ENCODE results near the gene DNAJB6.

The DNAJB6 gene

GRCh38 chr7:157366722-157367121, 29.9 kb downstream of the DNAJB6 start:
- DNase-seq (ENCODE audit: low spot score) (no peak), FAIRE-seq (no peak)

GRCh38 chr7:157368955-157369354, 32.2 kb downstream of the DNAJB6 start:
- FAIRE-seq (no peak), DNase-seq (ENCODE audit: low spot score) (no peak)

- DNase-seq (ENCODE audit: low spot score) (no peak), FAIRE-seq (no peak)
Observed at GRCh38 chr7:157370742-157371141, 33.9 kb downstream of the DNAJB6 start.

- no peak for FAIRE-seq
- no peak for DNase-seq (ENCODE audit: low spot score)
Observed at GRCh38 chr7:157371296-157371695, 34.5 kb downstream of the DNAJB6 start.

GRCh38 chr7:157372300-157373232, 35.8 kb downstream of the DNAJB6 start:
- no peak for FAIRE-seq

GRCh38 chr7:157373493-157373892, 36.7 kb downstream of the DNAJB6 start:
- FAIRE-seq = no peak
- no peak for DNase-seq (ENCODE audit: low spot score)

More at GRCh38 chr7:157372300-157373232, 35.8 kb downstream of the DNAJB6 start:
- DNase-seq (ENCODE audit: low spot score) = no peak

GRCh38 chr7:157375410-157375809, 38.6 kb downstream of the DNAJB6 start:
- no peak for FAIRE-seq
- no peak for DNase-seq (ENCODE audit: low spot score)

- DNase-seq (ENCODE audit: low spot score) = no peak
- FAIRE-seq = no peak
Observed at GRCh38 chr7:157377436-157378124, 40.8 kb downstream of the DNAJB6 start.

- DNase-seq (ENCODE audit: low spot score) (no peak), FAIRE-seq (no peak)
Observed at GRCh38 chr7:157378390-157378789, 41.6 kb downstream of the DNAJB6 start.

- FAIRE-seq = no peak
- DNase-seq (ENCODE audit: low spot score) = no peak
Observed at GRCh38 chr7:157379493-157379892, 42.7 kb downstream of the DNAJB6 start.

GRCh38 chr7:157380416-157380815, 43.6 kb downstream of the DNAJB6 start:
- DNase-seq (ENCODE audit: low spot score) (no peak), FAIRE-seq (no peak)

- no peak for FAIRE-seq
- no peak for DNase-seq (ENCODE audit: low spot score)
Observed at GRCh38 chr7:157383868-157384267, 47.1 kb downstream of the DNAJB6 start.

- no peak for FAIRE-seq
Observed at GRCh38 chr7:157384301-157384700, 47.5 kb downstream of the DNAJB6 start.

GRCh38 chr7:157386979-157387800, 50.4 kb downstream of the DNAJB6 start:
- DNase-seq (ENCODE audit: low spot score) (peak; percentile 68), FAIRE-seq (no peak)

More at GRCh38 chr7:157384301-157384700, 47.5 kb downstream of the DNAJB6 start:
- no peak for DNase-seq (ENCODE audit: low spot score)

- FAIRE-seq = no peak
Observed at GRCh38 chr7:157388301-157388700, 51.5 kb downstream of the DNAJB6 start.

GRCh38 chr7:157389951-157390730, 53.3 kb downstream of the DNAJB6 start:
- DNase-seq (ENCODE audit: low spot score) = no peak
- no peak for FAIRE-seq

More at GRCh38 chr7:157388301-157388700, 51.5 kb downstream of the DNAJB6 start:
- no peak for DNase-seq (ENCODE audit: low spot score)

GRCh38 chr7:157391036-157391710, 54.4 kb downstream of the DNAJB6 start:
- FAIRE-seq = no peak
- DNase-seq (ENCODE audit: low spot score) = no peak

GRCh38 chr7:157392256-157393037, 55.6 kb downstream of the DNAJB6 start:
- FAIRE-seq (no peak), DNase-seq (ENCODE audit: low spot score) (no peak)
